ENCODE results near the gene GRIK1. TPM values are rescaled to one million over a fixed set of nuclear protein-coding genes. Genes with fewer than 3 reads are reported as not detected.

The GRIK1 gene
- polyA plus RNA-seq, 1 experiment: not detected

DNA sequence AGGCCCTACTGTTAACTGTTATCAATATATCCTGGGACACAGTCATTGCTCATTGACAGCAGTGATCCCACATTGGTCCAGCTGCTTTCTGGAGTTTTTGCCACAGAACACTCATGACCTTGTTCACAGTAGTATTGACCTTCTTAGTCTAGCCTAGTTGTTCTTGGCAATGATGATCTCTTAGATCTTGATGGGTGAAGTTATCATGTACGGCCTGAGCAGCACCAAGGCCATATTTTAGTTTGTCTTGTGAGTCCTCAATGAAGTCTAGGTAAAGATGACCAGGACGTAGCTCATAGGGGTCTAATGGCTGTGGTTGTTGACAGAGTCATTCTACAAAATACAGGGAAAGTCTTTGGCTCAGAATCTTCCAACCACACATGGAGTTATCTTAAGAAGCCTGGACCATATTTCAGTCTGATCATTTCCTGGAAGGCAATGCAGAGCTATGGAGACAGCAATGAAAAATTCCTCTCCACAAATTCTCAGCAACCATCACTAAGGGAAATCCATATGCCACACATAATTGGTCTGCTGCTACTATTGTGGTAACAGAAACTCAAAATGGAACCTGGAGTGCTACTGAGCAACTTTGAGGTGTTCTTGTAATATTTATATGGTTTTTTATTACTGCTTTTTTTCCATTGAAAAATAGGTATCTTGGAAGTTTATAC, 279.6 kb downstream of the GRIK1 start:
- H3K27me3 ChIP-seq (ENCODE audit: control insufficient read depth, insufficient read depth, low read length): no peaks in the 10 kb centered on the region
- DNase-seq (ENCODE audit: low read depth, low spot score): no peak
- CTCF ChIA-PET: no interaction called here
- H3K9me3 ChIP-seq (ENCODE audit: control insufficient read depth, insufficient read depth, low read length): no peaks in the 10 kb centered on the region
- no peak overlapping the region for H3K27ac ChIP-seq (ENCODE audit: low read depth, low read length)
- no peak for TF ChIP-seq CTCF (IDR thresholded peaks at IDR 0.05; ENCODE audit: low read depth, low read length)
- POLR2A ChIA-PET: no interaction called here
- no peak overlapping the region for H3K4me3 ChIP-seq (ENCODE audit: low read depth, low read length)

- H3K9me3 ChIP-seq (ENCODE audit: control insufficient read depth, insufficient read depth, low read length): no peaks in the 10 kb centered on the region
- POLR2A ChIA-PET: no interaction called here
- no peak overlapping the region for H3K27ac ChIP-seq (ENCODE audit: low read depth, low read length)
- CTCF ChIA-PET: no interaction called here
- DNase-seq (ENCODE audit: low read depth, low spot score): no peak
- H3K27me3 ChIP-seq (ENCODE audit: control insufficient read depth, insufficient read depth, low read length): no peaks in the 10 kb centered on the region
- TF ChIP-seq CTCF (IDR thresholded peaks at IDR 0.05; ENCODE audit: low read depth, low read length): no peak
- no peak overlapping the region for H3K4me3 ChIP-seq (ENCODE audit: low read depth, low read length)
These were observed 280.9 kb downstream of the GRIK1 start for GRCh38 chr21:29658934-29659203.

- H3K9me3 ChIP-seq (ENCODE audit: control insufficient read depth, insufficient read depth, low read length): no peaks in the 10 kb centered on the region
- H3K4me3 ChIP-seq (ENCODE audit: low read depth, low read length): no peak overlapping the region
- TF ChIP-seq CTCF (IDR thresholded peaks at IDR 0.05; ENCODE audit: low read depth, low read length): no peak
- ChIA-PET POLR2A (no interaction called here), CTCF (interaction anchor here (1.1 kb wide), 1 partner anchor 10 kb away, joined by 3 read pairs; no protein-coding TSS in a partner anchor)
- H3K27me3 ChIP-seq (ENCODE audit: control insufficient read depth, insufficient read depth, low read length): no peaks in the 10 kb centered on the region
- no peak for DNase-seq (ENCODE audit: low read depth, low spot score)
- no peak overlapping the region for H3K27ac ChIP-seq (ENCODE audit: low read depth, low read length)
These were observed 281.4 kb downstream of the GRIK1 start for GRCh38 chr21:29658177-29658933.

GRCh38 chr21:29657240-29657989, 282.4 kb downstream of the GRIK1 start:
- Histone ChIP-seq H3K27ac (ENCODE audit: low read depth, low read length) (no peak overlapping the region), H3K27me3 (ENCODE audit: control insufficient read depth, insufficient read depth, low read length) (no peaks in the 10 kb centered on the region), H3K4me3 (ENCODE audit: low read depth, low read length) (no peak overlapping the region), H3K9me3 (ENCODE audit: control insufficient read depth, insufficient read depth, low read length) (no peaks in the 10 kb centered on the region)
- TF ChIP-seq CTCF (IDR thresholded peaks at IDR 0.05; ENCODE audit: low read depth, low read length): no peak
- ChIA-PET CTCF (interaction anchor here (1.1 kb wide), 1 partner anchor 10 kb away, joined by 3 read pairs; no protein-coding TSS in a partner anchor), POLR2A (no interaction called here)
- DNase-seq (ENCODE audit: low read depth, low spot score): no peak
